ENCODE results near the gene C8B.

C8B gene

DNA sequence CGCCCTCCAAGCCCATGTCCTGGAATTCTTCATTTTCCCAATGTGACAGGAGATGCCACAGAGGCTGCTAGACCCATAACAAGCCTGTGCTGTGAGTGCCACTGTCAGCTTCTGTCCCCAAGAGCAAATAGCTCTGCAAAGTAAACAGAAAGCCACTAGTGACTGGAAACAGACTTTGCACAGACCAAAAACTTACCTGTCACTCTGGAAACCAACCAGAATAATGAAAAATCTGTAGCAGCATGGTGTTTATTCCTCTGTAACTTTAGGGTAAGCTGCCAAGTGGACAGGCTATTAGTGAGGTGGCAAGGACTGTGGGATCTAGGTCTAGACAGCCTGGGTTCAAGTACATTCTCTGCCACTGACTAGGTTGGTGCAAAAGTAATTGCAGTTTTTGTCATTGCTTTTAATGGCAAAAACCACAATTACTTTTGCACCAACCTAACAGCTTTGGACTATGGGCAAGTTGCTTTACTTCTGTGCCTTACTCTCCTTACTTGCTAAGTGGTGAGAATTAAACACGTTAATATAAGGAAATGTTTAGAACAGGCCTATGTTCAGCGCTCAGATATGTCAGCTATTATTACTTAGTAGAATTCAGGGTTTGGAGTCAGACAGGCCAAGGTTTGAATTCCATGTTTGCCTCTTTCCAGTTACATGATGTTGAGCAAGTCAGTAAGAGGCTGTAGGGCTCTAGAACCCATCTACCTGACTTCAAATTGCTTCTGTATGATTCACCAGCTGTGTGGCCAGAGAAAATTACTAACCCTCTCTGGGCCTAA is at the start of gene C8B:
C8B (minus strand) TSS at position 100 of the 782 bp plus-strand sequence; CDS start at position 33, 67 bp downstream.
- DNase-seq, result no peak

DNA sequence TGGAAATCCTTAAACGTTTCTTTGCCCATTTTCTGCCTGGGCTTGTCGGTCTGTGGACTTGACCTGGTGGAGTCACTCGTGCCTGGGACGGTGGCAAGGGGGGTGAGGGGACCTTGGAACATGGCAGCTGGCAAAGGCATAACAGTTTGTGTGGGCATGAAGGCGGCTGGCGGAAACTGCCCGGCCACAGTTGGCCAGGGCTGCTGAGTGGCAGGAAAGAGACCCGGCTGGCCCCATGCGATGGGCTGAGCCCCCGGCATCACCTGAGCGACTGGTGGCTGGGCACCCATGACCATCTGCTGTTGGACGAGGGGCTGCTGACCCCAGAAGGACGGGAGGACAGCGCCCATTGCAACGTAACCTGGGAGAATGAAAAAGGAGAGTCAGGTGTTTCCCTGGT is 49.3 kb upstream of the C8B start:
- DNase-seq, result no peak

DNA sequence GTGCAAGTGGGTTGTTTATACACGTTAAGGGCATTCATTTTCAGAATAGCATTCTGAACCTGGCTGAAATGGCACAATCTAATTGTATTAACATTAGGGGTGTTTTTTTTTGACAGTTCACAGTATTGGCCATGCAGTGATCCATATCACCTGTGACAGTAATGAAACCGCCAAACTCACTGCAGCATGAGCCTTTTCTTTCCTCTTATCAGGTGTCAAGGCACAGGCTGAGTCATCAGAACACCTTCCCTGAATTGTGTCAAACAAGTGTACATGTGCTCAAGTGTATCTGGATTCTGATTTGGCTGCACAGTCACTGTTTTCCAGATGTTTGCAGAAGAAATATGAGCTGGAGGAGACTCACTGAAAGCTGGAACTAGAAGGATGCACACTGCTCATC is 47.7 kb upstream of the C8B start:
- DNase-seq, result no peak

DNA sequence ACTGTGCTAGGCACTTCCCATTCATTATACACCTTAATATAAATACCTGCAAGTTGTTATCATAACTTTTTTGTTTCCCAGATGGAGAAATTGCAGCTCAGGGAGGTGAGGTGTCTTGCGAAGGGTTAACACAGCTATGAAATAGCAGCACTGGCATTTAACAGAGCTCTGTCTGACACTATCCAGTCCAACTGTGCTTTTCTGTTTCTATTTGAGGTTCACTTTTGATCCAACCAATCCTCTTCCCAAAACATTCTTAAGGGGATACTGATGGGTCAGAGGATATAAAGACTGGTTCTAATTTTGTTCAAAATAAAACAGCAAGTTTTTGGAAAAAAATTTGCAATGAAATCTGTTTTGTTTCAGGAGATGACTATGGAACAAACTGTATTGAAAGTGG is 46.5 kb upstream of the C8B start:
- no peak for DNase-seq

DNA sequence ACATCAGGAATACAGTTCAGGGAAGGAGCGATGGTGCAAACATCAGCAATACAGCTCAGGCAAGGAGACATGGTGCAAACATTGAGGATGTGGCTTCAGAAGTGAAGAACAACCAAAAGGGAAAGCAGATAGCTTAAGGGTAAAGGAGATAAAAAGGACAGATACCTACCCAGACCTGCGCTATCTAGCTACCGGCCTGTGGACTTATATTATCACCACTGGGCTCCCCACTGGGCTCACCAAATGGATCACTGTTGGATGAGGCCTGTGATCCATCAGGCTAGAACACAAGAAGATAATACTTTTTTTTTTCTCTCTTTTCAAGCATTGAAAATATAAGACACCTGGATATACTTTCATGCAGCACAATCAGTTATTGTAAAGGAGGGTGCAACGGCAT is 44.7 kb upstream of the C8B start:
- no peak for DNase-seq

DNA sequence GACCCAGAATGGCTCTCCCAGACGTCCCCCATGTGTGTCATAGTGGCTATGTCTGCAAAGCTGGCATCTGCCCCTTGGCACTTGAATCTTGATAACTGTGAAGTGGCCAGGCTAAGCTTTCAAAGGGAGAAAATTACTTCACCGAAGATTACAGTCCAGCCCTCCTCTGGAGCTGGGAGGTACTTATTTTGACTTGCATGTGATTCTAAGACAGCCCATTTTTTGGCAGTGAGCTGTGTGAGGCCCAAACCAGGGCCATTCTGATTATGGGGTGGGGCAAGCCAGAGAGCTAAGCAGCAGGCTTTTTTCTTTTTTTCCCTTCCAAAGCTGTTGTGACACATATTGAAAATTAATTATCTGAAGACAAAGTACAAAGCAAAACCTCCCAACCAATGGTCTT is 42.1 kb upstream of the C8B start:
- DNase-seq, result no peak

DNA sequence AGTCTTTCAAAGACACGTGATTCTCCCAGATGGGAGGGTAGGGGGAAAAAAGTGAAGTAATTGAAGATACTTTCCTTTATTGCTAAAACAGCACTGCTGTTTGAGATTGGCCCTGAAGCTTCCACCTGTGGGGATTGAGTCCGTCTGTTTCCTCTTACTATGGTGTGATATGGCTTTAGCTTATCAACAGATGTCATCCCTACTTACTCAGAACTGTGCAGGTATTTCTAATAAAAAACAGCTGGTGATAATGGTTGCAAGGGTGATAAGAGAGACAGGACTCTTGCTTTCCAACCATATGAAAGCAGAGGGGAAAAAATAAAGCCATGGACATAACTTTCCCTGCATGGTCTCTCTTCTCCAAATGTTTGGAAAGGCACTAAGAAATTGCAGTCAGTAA is 41.7 kb upstream of the C8B start:
- DNase-seq, result no peak

DNA sequence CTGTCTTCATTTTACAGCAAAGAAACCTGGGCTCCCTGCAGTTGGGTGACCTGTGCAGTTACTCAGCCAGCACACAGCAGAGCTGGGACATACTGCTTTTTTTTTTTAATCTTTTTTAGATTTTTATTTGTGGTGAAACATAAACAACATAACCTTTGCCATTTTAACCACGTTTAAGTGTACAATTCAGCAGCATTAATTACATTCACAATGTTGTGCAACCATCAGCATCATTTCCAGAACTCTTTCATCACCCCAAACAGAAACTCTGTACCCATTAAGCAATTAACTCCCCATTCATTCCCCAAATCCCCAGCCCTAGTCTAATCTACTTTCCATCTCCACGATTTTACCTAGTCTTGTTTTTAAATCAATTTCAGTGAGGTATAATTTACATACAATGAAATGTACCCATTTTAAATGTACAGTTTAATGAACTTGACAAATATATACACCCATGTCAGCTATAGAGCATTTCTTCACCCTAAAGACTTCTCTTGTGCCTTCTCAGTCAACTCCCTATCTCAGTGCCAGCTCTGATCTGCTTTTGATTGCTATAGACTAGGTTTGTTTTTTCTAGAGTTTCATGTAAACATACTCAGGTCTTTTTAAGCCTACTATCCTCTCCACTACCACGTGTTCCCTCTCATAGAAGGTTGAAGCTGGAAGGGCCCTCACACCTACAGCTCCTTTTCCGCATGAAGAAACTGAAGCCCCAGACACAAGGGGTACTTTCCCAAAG is 37.8 kb upstream of the C8B start:
- DNase-seq, result no peak

DNA sequence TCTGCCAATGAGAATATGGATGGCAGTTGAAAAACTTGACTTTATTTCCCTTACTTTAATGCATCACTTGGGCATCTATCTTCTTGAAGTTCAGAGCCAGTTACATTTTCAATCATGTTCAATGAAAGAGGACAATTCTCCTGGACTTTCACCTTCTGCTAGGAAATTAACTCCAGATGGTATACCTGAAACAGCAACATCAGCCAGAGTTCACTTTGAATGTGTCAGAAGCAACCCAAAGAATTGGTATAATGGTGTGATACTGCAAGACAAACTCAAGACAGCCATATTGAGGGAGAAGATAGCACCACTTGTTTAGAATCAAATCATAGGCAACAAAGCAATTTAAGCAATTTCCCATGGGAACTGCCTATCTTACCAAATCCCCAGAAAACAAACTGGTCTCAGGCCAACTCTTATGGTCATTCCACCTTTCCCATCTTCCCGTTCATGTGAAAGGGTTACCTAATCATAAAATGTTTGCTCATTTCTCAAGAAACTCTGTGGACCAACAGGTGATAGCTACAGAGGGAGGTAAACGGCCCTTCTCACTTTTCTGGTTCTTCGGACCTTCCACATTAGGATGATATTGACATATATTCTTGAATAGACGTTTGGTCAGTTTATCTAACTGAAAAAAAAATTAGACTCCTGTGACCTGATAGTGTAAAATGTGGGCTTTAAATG is 29.7 kb upstream of the C8B start:
- no peak for DNase-seq

DNA sequence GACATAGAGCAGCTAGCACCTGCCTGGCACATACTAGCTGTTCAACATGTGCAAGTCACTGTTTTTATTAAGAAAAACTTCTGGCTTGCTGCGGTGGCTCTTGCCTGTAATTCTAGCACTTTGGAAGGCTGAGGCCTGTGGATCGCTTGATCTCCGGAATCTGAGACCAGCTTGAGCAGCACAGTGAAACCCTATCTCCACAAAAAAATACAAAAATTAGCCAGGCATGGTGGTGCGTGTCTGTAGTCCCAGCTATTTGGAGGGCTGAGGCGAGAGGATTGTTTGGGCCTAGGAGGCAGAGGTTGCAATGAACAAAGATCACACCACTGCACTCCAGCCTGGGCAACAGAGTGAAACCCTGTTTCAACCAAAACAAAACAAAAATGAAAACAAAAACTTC is 27.7 kb upstream of the C8B start:
- DNase-seq, result no peak

DNA sequence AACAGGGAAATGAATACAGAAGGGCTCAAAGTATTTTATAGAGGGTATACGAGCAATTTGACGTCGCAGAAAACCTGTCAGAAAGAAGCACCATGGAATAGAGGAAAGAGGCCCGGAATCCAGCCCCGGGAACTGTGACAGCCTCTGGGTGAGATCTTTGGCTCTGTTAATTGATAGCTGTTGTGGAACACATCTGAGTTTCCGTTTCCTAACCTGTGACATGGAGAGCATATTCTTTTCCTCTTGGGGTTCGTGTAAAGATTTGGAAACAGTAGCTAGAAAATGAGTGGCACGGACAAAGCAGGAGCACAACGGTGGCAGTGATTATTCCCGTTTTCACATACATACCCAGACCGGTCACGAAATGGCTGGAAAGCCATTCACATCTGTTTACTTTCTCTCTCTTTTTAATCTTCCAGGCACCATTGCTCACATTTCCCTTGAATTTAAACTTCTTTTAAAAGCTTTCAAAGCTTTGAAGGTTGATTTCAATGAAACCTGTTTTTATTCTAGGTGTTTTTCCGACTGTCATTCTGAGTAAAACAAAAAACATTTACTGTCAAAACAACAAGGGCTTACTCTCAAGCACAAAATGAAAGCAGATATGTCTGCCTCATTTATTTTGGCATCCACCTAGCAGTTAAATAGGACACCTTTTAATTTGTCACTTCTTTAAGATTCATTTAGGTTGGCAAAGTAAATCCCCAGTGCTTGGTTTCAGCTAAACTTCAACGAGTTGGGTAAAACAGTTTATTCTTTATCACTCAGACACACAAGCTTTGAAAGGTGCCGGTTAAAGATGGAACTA is 26.7 kb upstream of the C8B start:
- no peak for DNase-seq

DNA sequence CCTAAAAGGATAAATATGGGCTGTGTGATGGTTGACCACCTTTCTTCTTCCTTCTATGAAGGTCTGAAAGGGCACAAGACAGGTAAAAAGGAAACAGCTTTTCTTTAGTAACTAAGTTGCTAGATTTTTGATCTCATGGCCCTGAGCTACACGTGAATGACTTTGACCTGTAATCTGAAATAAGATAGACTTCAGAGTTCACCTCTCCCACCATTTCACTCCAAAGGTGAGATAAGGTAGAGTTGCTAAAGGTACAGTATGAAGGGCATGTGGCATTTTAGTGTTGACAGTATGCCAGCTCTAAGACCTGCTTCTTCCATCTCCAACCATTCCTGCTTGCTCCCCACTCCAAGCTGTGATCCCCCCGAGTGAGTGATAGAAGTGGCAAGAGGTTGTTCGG is 25.8 kb upstream of the C8B start:
- no peak for DNase-seq

DNA sequence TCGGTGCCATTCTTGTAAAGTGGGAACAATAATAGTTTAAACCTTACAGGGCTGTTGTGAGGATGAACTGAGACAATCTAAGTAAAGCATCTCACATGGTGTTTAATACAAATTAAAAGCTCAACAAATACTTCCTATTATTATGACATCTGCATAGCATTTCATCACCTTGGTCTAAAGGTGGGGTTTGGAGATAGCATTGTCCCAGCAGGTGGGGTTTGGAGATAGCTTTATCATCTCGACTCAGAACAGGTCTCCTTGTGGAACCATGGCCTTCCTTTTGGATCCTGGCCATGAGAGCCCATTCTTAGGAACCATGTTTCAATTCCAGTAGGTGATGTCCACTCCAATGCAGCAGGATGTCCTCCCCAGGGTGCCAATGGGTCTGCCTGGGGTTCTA is 20.6 kb upstream of the C8B start:
- DNase-seq, result no peak

DNA sequence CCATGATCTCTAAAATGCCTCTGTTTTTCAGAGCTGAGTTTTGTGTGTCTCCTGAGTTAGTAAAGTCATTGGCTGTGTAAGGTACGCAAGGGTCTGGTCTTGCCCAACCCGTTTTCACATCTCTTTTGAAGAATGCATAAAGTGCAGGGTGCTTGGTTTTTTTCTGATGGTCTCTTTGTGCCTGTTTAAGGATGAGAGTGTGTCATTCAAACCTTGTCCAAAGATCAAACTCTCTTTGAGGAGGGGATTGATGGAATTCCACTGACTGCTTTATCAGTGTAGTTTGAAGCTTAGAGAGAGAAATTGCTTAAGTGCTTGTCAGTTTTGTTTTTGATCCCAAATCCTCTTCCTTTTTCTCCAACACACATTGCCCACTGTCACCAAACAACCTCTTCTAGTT is 20.0 kb upstream of the C8B start:
- DNase-seq, result no peak

DNA sequence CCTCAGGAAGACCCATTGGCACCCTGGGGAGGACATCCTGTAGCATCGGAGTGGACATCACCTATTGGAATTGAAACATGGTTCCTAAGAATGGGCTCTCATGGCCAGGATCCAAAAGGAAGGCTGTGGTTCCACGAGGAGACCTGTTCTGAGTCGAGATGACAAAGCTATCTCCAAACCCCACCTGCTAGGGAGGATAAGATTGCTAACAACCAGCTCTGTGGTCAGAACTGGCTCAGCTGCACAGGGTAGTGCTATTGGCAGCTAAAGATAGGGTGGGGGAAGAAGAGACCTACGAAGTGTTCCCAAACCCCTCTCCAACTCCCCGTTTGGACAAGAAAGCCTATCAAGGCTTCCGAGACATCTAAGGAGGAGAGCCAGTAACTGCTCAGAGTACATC is 17.7 kb upstream of the C8B start:
- no peak for DNase-seq

DNA sequence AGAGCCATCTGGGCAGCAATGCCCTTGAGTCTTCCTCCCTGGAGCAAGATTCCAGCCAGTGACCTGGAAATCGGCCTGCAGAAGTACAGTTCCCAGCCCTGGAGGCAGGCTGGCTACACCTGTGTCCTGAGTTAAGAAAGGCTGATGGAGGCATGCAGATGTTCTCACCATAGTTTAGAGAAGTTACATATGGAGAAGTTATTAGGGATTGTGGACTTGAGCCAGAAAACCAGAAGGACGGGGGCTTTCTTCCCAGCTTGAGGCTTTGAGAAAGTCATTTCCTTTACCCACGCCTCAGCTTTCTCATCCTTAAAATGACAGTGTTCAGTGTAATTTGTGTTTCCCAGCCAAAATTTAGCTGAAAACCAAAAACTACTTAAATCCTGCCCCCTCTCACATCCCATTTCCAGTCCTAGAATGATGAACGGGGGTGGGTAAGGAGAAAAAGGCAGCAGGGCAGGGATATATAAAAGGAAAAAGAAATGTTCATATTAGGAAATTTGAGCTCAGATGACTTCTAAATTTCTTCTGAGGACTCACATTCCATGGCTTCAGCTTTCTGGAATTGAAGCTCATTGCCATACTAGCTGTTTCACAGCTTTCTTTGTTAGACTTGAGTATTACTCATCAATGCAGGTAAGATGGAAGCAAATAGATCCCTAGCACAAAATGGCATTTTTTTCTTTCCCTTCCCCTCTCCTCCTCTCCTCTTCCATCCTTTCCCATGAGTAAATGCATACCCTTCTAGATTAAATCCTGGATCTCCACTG is 14.4 kb upstream of the C8B start:
- DNase-seq, result no peak

DNA sequence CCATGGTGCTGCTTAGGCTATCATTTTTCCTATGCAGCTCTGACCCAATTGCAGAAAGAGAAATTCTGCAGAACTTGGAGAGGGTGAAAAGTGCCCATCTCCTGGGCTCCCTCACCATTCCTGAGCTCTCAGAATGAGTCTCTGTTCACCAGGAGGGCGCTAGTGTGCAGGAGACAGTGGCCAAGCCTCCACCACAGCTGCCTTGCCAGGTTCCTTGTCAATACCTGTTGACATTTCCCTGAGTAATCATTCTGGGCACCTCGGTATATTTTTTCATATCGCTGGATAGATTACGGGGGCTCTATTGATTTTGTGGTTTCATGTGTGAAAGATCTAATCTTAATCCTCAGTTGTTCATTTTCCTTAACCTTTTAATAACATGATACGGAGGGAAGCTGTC is 13.0 kb upstream of the C8B start:
- no peak for DNase-seq

DNA sequence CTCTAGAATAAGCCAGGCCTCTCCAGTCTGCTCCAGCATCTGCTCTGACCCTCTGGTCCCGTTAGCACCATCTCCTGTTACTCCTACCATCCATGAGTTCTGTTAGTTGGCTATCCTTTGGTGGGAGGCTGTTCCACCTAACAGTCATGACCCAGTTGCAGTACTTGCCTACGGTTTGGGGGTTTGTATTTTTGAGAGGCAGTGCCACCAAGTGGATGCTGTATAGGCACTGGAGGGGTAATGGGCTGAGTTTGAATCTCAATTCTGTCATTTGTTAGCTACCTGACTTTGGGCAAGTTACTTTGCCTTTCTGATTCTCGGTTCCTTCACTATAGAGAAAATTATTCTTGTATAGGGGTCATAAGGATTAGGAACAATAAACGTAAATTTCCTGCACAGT is 12.1 kb upstream of the C8B start:
- DNase-seq, result no peak

DNA sequence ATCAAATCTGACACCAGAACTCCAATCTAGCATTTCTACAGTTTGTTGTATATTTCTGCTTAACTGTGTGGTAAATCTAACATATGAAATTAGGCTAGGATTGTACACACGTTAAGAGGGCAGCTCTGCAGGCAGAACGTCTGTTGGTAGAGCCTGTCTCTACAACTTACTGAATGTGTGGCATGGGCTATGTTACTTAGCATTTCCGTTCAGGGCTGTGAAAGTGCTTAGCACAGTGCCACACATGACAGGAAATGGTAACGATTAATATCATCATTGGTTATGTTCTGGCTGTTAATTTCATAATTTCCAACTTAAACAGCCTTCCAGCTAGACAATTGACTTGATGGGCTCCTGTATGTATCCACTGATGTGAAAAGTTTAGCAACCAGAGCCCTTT is 9.6 kb upstream of the C8B start:
- no peak for DNase-seq

DNA sequence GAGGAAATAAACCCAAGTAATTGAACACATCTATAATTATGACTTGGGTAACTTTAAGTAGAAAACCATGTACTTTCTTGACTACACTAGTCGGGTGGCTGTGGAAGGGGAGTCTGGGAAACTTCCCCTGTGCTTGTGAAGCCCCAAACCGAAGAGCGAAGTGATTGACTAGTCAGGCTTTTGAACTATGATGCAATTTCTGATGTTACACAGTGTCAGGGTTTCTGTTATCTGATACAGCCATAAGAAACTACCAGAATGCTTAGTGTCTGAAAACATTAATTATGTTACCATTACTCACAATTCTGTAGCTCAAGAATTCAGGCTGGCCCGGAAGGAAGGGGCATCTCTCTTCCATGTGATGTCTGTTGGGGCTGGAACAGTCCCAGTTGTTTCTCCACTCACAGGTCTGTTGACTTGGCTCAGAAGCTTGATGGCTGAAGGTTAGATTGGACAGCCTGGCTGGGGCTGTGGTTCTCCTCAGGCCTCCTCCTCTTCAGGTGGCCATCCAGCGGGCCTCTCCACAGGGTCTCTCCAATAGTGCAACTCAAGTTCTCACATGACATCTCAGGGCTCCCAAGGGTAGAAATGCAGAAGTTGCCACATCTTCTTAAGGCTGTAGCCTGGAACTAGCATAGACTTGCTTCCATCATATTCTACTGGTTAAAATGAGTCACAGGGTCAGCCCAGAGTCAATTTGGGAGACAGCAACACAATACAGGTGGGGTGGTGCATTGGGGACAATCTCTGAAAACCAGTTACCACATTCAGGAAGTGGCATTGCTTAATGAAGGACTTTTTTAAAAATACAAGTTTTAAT is 8.3 kb upstream of the C8B start:
- DNase-seq, result no peak

DNA sequence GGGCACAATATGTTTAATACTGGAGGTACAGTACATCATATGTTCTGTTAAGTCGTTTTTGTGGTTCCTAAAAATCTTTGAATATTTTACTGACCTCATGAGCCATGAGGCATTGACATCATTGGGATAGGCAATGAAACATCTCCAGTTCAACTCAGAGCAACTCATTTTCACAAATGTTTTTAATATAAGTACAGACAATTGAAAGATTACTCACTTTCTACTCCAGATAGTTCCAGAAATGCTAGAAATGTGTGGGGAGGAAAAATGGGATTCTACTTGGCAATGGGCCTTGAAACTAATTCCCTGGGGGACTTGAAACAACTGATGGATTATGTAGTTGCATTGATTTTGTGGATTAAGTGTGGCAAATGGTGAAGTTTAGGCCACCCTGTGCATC is 7.2 kb upstream of the C8B start:
- no peak for DNase-seq

DNA sequence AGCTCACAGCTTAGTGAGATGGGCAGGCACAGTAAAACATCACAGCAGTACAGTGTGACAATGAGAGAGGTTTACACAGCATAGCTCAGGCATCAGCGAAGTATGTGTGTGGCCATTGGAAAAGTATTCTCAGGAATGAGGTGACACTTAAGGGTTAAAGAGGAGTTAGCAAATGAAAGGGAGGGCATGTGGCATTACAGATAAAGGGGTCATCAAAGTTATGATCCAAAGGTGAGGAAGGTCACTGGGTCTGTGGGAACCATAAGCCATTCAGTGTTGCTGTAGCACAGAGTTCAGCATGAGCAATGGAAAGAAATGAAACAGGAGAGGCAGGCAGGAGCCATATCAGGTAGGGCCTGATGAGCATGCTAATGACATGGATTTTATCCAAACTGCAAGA is 4.5 kb upstream of the C8B start:
- DNase-seq, result no peak

Measured in NCI-H1105 (cell line).